Measurements from ENCODE around the gene DNAI1. TPM values are rescaled to one million over a fixed set of nuclear protein-coding genes. Genes with fewer than 3 reads are reported as not detected.

The DNAI1 gene
- total RNA-seq, 4 donors from 2014 or later = 0.51 TPM; not detected in 3

DNA sequence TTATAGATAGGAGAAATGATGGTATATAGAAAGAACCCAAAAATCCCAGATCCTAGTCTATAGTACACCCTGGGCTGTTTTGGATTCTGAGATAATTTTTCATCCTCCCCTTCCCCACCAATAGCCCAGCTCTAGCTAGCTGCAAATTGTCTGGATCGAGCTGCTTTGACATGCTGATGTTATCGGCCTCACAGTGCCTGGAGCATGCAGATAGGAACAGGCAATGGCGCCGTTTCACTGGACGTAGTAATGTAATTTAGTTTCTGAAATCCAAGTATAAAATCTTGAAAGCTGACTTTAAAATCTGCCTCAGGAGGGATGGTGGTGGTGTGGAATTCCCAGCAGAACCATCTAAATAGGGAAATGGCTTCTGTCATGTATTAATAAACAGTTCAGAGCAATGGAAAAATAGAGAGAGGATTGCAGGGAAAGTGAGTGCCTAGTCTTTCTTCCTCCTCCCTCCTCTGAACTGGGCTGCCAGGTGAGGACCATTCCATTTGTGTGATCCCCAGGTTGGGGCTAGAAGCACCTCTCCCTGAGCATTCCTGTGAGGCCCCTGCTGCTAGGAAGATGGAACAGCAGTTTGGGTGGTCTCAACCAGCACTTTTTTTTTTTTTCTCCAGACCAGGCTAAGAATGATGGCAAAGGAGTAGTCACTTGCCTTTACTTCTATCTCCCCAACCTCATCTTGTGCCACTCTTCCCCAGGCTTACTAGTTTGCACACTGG lies 32.1 kb upstream of the DNAI1 start:
- TF ChIP-seq CTCF (IDR thresholded peaks at IDR 0.05; ENCODE audit: low read depth) = no peak

GRCh38 chr9:34428325-34428958 lies 30.2 kb upstream of the DNAI1 start:
- no peak for TF ChIP-seq CTCF (IDR thresholded peaks at IDR 0.05; ENCODE audit: low read depth)

- no peak for TF ChIP-seq CTCF (IDR thresholded peaks at IDR 0.05; ENCODE audit: low read depth)
These were observed 27.7 kb upstream of the DNAI1 start for GRCh38 chr9:34430843-34431437.

GRCh38 chr9:34431667-34432066 lies 26.9 kb upstream of the DNAI1 start:
- no peak for TF ChIP-seq CTCF (IDR thresholded peaks at IDR 0.05; ENCODE audit: low read depth)

DNA sequence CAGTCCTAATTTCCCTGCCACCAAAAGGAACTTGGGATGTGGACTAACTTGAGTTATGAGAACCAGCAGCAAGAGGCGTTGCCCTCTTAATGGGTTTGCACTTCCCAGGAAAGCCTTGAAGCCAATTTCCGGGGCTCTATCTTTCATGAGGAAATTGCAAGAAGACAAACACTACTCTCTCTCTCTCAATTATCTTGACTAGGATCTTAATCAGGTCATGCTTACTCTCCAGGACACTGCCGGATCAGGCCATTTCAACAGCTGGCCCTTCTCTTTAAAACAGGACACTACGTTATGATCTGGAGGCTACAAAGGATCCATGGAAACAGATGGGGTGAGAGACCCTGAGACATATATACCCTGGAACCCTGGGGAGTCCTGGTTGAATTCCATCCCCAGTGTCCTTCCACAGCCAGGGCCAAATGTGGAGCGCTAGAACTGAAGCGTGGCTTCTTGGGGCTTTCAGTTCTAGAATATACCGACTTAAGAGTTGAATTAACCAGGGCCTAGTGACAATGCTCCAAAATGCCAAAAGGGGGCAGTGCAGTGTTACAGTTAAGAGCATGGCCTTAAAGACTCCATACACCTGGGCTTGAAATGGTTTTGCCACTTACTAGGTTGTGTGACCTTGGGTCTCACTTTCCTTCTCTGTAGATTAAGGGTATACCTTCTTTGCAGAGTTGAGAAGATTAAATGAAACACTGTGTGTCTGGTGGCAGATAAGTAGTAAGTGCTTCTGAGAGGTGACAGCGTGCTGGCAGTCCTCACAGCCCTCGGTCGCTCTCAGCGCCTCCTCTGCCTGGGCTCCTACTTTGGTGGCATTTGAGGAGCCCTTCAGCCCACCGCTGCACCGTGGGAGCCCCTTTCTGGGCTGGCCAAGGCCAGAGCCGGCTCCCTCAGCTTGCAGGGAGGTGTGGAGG lies 21.3 kb upstream of the DNAI1 start:
- no peak for TF ChIP-seq CTCF (IDR thresholded peaks at IDR 0.05; ENCODE audit: low read depth)

DNA sequence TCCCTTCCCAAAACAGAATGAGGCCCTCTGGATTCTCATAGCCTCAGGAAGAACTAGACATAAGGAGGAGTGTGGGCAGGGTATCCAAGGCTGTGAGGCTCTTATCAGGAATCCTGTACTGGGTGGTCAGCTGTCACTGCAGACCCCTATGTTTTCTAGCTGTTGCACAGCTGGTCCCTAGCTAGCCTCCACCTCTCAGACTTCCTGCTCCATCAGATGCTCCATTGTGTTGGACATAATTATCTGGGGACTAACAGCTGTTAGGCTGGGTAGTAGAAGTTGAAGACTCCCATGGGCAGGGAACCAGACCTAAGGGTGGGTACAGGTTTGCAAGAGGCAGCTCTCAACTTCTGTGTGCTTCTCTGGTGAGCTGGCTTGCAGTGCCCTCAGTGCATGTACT lies 18.6 kb upstream of the DNAI1 start:
- no peak for TF ChIP-seq CTCF (IDR thresholded peaks at IDR 0.05; ENCODE audit: low read depth)
